ENCODE measurements around the gene LEKR1. TPM values are rescaled to one million over a fixed set of nuclear protein-coding genes. Genes with fewer than 3 reads are reported as not detected.
"Not testable (repeated sequence)": the region's sequence is repeated elsewhere in the genome, so short reads cannot be mapped to it uniquely, and the experiment has no call there.

The LEKR1 gene
- total and polyA plus RNA-seq, 11 donors: 0.22 to 1.8 (median 0.89) TPM; not detected in 1

- TF ChIP-seq CTCF (IDR thresholded peaks at IDR 0.05): no peak
- TF ChIP-seq POLR2A (IDR thresholded peaks at IDR 0.05): no peak
- 69 to 91% (median 81%) methylated on average over 1 of the region's 1 CpG for WGBS, 4 donors
- H3K27ac ChIP-seq: no peak overlapping the region
- H3K4me1 ChIP-seq: no peaks in the 10 kb centered on the region
- H3K36me3 ChIP-seq: no peaks in the 10 kb centered on the region
- no peak for ATAC-seq
- no peak overlapping the region for H3K4me3 ChIP-seq
- no peak for DNase-seq
- no peaks in the 10 kb centered on the region for H3K27me3 ChIP-seq
- intact Hi-C loops (cut with DNase I): no loop called here
- H3K9me3 ChIP-seq: no peaks in the 10 kb centered on the region
These were observed 82.2 kb downstream of the LEKR1 start for GRCh38 chr3:156908398-156908797.

GRCh38 chr3:156910022-156910421 is 83.9 kb downstream of the LEKR1 start:
- DNase-seq (no peak), ATAC-seq (no peak)
- Histone ChIP-seq H3K9me3 (peaks cover 0 to 9% (median 0%) of the 10 kb centered on the region in 12 donors), H3K4me3 (no peak overlapping the region), H3K27me3 (no peaks in the 10 kb centered on the region), H3K36me3 (no peaks in the 10 kb centered on the region), H3K27ac (no peak overlapping the region), H3K4me1 (no peaks in the 10 kb centered on the region)
- 86 to 90% (median 89%) methylated on average over 3 of the region's 3 CpGs for WGBS, 4 donors
- TF ChIP-seq CTCF (IDR thresholded peaks at IDR 0.05) (no peak), POLR2A (IDR thresholded peaks at IDR 0.05) (no peak)
- intact Hi-C loops (cut with DNase I): no loop called here

GRCh38 chr3:156910831-156911230 is 84.7 kb downstream of the LEKR1 start:
- intact Hi-C loops (cut with DNase I); H3K27me3 ChIP-seq; H3K4me1 ChIP-seq; DNase-seq; H3K27ac ChIP-seq; H3K36me3 ChIP-seq; H3K4me3 ChIP-seq; ATAC-seq: not testable (repeated sequence)
- H3K9me3 ChIP-seq: peaks cover 0 to 15% (median 0%) of the 10 kb centered on the region in 12 donors
- 46 to 51% (median 48%) methylated on average over 2 of the region's 2 CpGs for WGBS, 4 donors

GRCh38 chr3:156914300-156914699 is 88.1 kb downstream of the LEKR1 start:
- peaks cover 0 to 15% (median 0%) of the 10 kb centered on the region in 12 donors for H3K9me3 ChIP-seq
- ATAC-seq; intact Hi-C loops (cut with DNase I); H3K4me1 ChIP-seq; H3K27ac ChIP-seq; H3K4me3 ChIP-seq; H3K27me3 ChIP-seq; DNase-seq; H3K36me3 ChIP-seq: not testable (repeated sequence)
- WGBS, 4 donors: 90 to 96% (median 93%) methylated on average over 2 of the region's 2 CpGs

- intact Hi-C loops (cut with DNase I): loop anchor here in 1 of 10 donors (5.0 kb wide), 1 partner anchor 37 kb away; no protein-coding TSS in a partner anchor
- WGBS, 4 donors: 92 to 96% (median 94%) methylated on average over 5 of the region's 5 CpGs
- Histone ChIP-seq H3K9me3 (peaks cover 0 to 15% (median 0%) of the 10 kb centered on the region in 12 donors), H3K27me3 (no peaks in the 10 kb centered on the region), H3K27ac (no peak overlapping the region), H3K36me3 (no peaks in the 10 kb centered on the region), H3K4me1 (no peaks in the 10 kb centered on the region), H3K4me3 (no peak overlapping the region)
- ATAC-seq (no peak), DNase-seq (no peak)
- TF ChIP-seq CTCF (IDR thresholded peaks at IDR 0.05) (no peak), POLR2A (IDR thresholded peaks at IDR 0.05) (no peak)
These were observed 89.2 kb downstream of the LEKR1 start for GRCh38 chr3:156915372-156915771.
